Stimulated activated CD8-positive, alpha-beta memory T cell treated with anti-CD3 and anti-CD28 coated beads, Interleukin-4, amount 100 ng/mL, for 48 hours (primary cell): ENCODE data around the gene MAGEA11.
"Not testable (repeated sequence)": the region's sequence is repeated elsewhere in the genome, so short reads cannot be mapped to it uniquely, and the experiment has no call there.

Experiments
- DNase-seq: peaks from one replicate; pipeline ENCODE4 v3.0.0-alpha.2; 2020

Gene MAGEA11

GRCh38 chrX:149718757-149719156, 6.9 kb downstream of the MAGEA11 start:
- DNase-seq: no peak

- no peak for DNase-seq
These were observed 8.3 kb downstream of the MAGEA11 start for GRCh38 chrX:149720021-149720689.

- DNase-seq: not testable (repeated sequence)
These were observed 9.4 kb downstream of the MAGEA11 start for GRCh38 chrX:149721241-149721640.

- DNase-seq: no peak
These were observed 9.9 kb downstream of the MAGEA11 start for GRCh38 chrX:149721778-149722177.

- DNase-seq: not testable (repeated sequence)
These were observed 11.8 kb downstream of the MAGEA11 start for GRCh38 chrX:149723583-149724118.

GRCh38 chrX:149727308-149727707, 15.4 kb downstream of the MAGEA11 start:
- DNase-seq: not testable (repeated sequence)

GRCh38 chrX:149742269-149742668, 30.4 kb downstream of the MAGEA11 start:
- not testable (repeated sequence) for DNase-seq

- DNase-seq: not testable (repeated sequence)
These were observed 34.6 kb downstream of the MAGEA11 start for GRCh38 chrX:149746390-149747007.

GRCh38 chrX:149757206-149758067, 45.6 kb downstream of the MAGEA11 start:
- no peak for DNase-seq

- DNase-seq: no peak
These were observed 46.3 kb downstream of the MAGEA11 start for GRCh38 chrX:149758068-149758714.

- not testable (repeated sequence) for DNase-seq
These were observed 46.8 kb downstream of the MAGEA11 start for GRCh38 chrX:149758715-149759078.

- DNase-seq: no peak
These were observed 48.0 kb downstream of the MAGEA11 start for GRCh38 chrX:149759824-149760223.

GRCh38 chrX:149760965-149761364, 49.1 kb downstream of the MAGEA11 start:
- DNase-seq: no peak

GRCh38 chrX:149761858-149762674, 50.2 kb downstream of the MAGEA11 start:
- not testable (repeated sequence) for DNase-seq

GRCh38 chrX:149762696-149763614, 51.1 kb downstream of the MAGEA11 start:
- no peak for DNase-seq
